NCI-H2081 treated with DMSO at 0.1 percent for 48 hours (cell line): ENCODE data around the gene FADS3.

ENCODE experiments used
- DNase-seq: peaks from one replicate; lab custom pipeline; 2025; lab: John Stamatoyannopoulos, UW

The FADS3 gene

GRCh38 chr11:61913699-61914395, 22.5 kb upstream of the FADS3 start:
- no peak for DNase-seq

- DNase-seq: no peak
Measured at GRCh38 chr11:61912991-61913698, 21.8 kb upstream of the FADS3 start.

- no peak for DNase-seq
Measured at GRCh38 chr11:61912530-61912898, 21.2 kb upstream of the FADS3 start.

- no peak for DNase-seq
Measured at GRCh38 chr11:61911701-61912529, 20.6 kb upstream of the FADS3 start.

GRCh38 chr11:61911128-61911700, 19.9 kb upstream of the FADS3 start:
- no peak for DNase-seq

GRCh38 chr11:61910187-61911127, 19.1 kb upstream of the FADS3 start:
- DNase-seq: no peak

- DNase-seq: no peak
Measured at GRCh38 chr11:61908730-61909316, 17.5 kb upstream of the FADS3 start.

- DNase-seq: no peak
Measured at GRCh38 chr11:61907871-61908729, 16.8 kb upstream of the FADS3 start.

- no peak for DNase-seq
Measured at GRCh38 chr11:61907282-61907681, 15.9 kb upstream of the FADS3 start.

GRCh38 chr11:61906522-61906909, 15.2 kb upstream of the FADS3 start:
- no peak for DNase-seq

GRCh38 chr11:61905801-61906521, 14.6 kb upstream of the FADS3 start:
- no peak for DNase-seq

GRCh38 chr11:61905067-61905696, 13.8 kb upstream of the FADS3 start:
- no peak for DNase-seq

GRCh38 chr11:61904539-61905048, 13.2 kb upstream of the FADS3 start:
- DNase-seq: no peak

- DNase-seq: no peak
Measured at GRCh38 chr11:61903845-61904244, 12.5 kb upstream of the FADS3 start.

- no peak for DNase-seq
Measured at GRCh38 chr11:61902313-61902712, 11.0 kb upstream of the FADS3 start.

- no peak for DNase-seq
Measured at GRCh38 chr11:61901397-61901796, 10.1 kb upstream of the FADS3 start.

- no peak for DNase-seq
Measured at GRCh38 chr11:61900251-61900650, 8.9 kb upstream of the FADS3 start.

GRCh38 chr11:61899146-61899841, 7.9 kb upstream of the FADS3 start:
- no peak for DNase-seq
